ENCODE measurements around the gene FBXL14. TPM values are rescaled to one million over a fixed set of nuclear protein-coding genes. Genes with fewer than 3 reads are reported as not detected.

Gene FBXL14
- total and polyA plus RNA-seq, 9 of the 15 experiments (the other 6 are each of a cell fraction or from before 2014, with no cell fraction given), result 0.13 to 9.8 (median 3.3) TPM

GRCh38 chr12:1560704-1561103 lies 33.7 kb downstream of the FBXL14 start:
- Histone ChIP-seq H3K9me3 (replicated peaks; ENCODE audit: control insufficient read depth, insufficient read depth, low read depth, low read length) (no peaks in the 10 kb centered on the region), H3K4me3 (no peak overlapping the region), H3K36me3 (ENCODE audit: control insufficient read depth, insufficient read depth, low read length) (no peaks in the 10 kb centered on the region), H3K4me2 (ENCODE audit: insufficient read depth, low read length) (no peak overlapping the region), H3K9me1 (ENCODE audit: control insufficient read depth, insufficient read depth, low read length) (no peaks in the 10 kb centered on the region), H3K79me2 (ENCODE audit: control insufficient read depth, insufficient read depth, low read length) (no peaks in the 10 kb centered on the region; the same call in 2 of the 3 replicates), H3K27ac (ENCODE audit: extremely low read depth, low read depth, low read length) (no peak overlapping the region), H4K20me1 (replicated peaks; ENCODE audit: control insufficient read depth, insufficient read depth, low read length) (no peaks in the 10 kb centered on the region), H3K4me1 (replicated peaks in 1 of 2; ENCODE audit: control insufficient read depth in 2 of 2, insufficient read depth in 2 of 2, low read length in 2 of 2) (peaks cover 4 to 8% of the 10 kb centered on the region in 2 experiments; a peak in 3 of 5 replicates), H3K27me3 (ENCODE audit: control insufficient read depth in 2 of 2, insufficient read depth in 2 of 2, low read length in 2 of 2) (no peaks in the 10 kb centered on the region), H3K9ac (ENCODE audit: insufficient read depth in 1 of 2, low read depth in 2 of 2, low read length in 2 of 2) (no peak overlapping the region), H2AFZ (ENCODE audit: low read depth, low read length) (no peak overlapping the region)
- 80% methylated on average over 6 of the region's 6 CpGs for WGBS (ENCODE audit: insufficient coverage, low coverage, missing lambda C conversion rate)
- ATAC-seq, result no peak
- CTCF ChIA-PET (ENCODE audit: low intra/inter-chr PET ratio), result no interaction called here
- POLR2A ChIA-PET, result interaction anchor here (0.7 kb wide), 1 partner anchor 28 kb away, joined by 3 read pairs; no protein-coding TSS in a partner anchor
- TF ChIP-seq CAMTA2 (CRISPR knock-in tag; conservative IDR thresholded peaks at IDR 0.05), result no peak
- no peak for TF ChIP-seq MAFG (tag; conservative IDR thresholded peaks at IDR 0.05)
- no peak for TF ChIP-seq HLTF (IDR thresholded peaks at IDR 0.05)
- TF ChIP-seq KHSRP (IDR thresholded peaks at IDR 0.05), result no peak
- TF ChIP-seq SAP30 (IDR thresholded peaks at IDR 0.05; ENCODE audit: borderline replicate concordance, insufficient read depth, low read depth, low read length, poor library complexity, severe bottlenecking), result no peak
- TF ChIP-seq GTF2A2 (tag; IDR thresholded peaks at IDR 0.05), result no peak
- TF ChIP-seq GATA2 (CRISPR knock-in tag; IDR thresholded peaks at IDR 0.05), result no peak
- no peak for TF ChIP-seq PHTF2 (CRISPR knock-in tag; IDR thresholded peaks at IDR 0.05)
- no peak for TF ChIP-seq NRF1 (conservative IDR thresholded peaks at IDR 0.05 in 1 of 2, IDR thresholded peaks at IDR 0.05 in 1 of 2)
- no peak for TF ChIP-seq CC2D1A (IDR thresholded peaks at IDR 0.05)
- TF ChIP-seq TCFL5 (CRISPR knock-in tag; conservative IDR thresholded peaks at IDR 0.05), result no peak
- no peak for TF ChIP-seq ZNF717 (CRISPR knock-in tag; IDR thresholded peaks at IDR 0.05)
- no peak for TF ChIP-seq WHSC1 (IDR thresholded peaks at IDR 0.05; ENCODE audit: low read length)
- no peak for TF ChIP-seq ZNF436 (CRISPR knock-in tag; IDR thresholded peaks at IDR 0.05)
- TF ChIP-seq ZNF431 (CRISPR knock-in tag; IDR thresholded peaks at IDR 0.05), result no peak
- no peak for TF ChIP-seq PPARD (CRISPR knock-in tag; IDR thresholded peaks at IDR 0.05)
- TF ChIP-seq PHF8 (IDR thresholded peaks at IDR 0.05; ENCODE audit: borderline replicate concordance, low read length), result no peak
- no peak for TF ChIP-seq TRIM28 (IDR thresholded peaks at IDR 0.05)
- no peak for FAIRE-seq
- no TSS peak for BruUV-seq (replicated peaks)
- intact Hi-C loops (cut with micrococcal nuclease) (loop anchor here (1.0 kb wide), 1 partner anchor 10 kb away; no protein-coding TSS in a partner anchor), in situ Hi-C loops (cut with MboI) (no loop called here)
- DNase-seq (ENCODE audit: extremely low read depth in 1 of 4, low spot score in 3 of 4), result no peak
